ENCODE data around the gene NCK2.

Gene NCK2

DNA sequence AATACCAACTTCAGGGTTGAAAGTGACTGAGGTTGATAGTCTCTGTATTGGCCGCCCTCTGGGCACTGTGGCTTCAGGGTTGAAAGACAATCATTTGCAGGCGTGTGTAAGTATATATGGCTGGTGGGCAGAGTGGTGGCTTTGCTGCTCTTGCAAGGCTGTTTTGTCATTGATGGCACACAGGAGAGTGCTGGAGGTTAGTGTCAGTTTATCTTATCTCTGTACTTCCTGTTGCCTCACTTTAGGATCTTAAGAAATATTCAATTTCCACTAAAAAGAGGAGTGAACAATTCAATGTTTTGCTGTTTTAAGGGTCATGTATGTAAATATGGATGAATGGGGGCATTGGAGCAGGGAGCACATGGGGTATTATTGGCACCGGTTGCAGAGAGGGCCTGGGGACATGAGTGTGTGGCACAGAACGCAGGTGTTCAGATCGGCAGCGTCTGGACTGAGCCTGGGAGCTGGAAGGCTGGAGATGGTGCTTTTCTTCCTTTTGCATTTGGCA, 51.5 kb downstream of the NCK2 start:
- Histone ChIP-seq H2BK120ac (ENCODE audit: low read depth, low read length) (no peak overlapping the region), H4K91ac (ENCODE audit: low read depth, low read length, poor library complexity) (no peak overlapping the region), H3K4ac (ENCODE audit: low read length) (no peak overlapping the region), H3K4me3 (ENCODE audit: low read length in 2 of 2) (no peak overlapping the region), H3K27me3 (ENCODE audit: control insufficient read depth in 3 of 3, insufficient read depth in 3 of 3, low read depth in 1 of 3, low read length in 3 of 3) (no peaks in the 10 kb centered on the region), H3K9me3 (replicated peaks in 1 of 2; ENCODE audit: control insufficient read depth in 2 of 2, insufficient read depth in 1 of 2, low read depth in 1 of 2, low read length in 2 of 2) (peaks cover 0 to 23% of the 10 kb centered on the region in 2 donors), H3K23ac (ENCODE audit: low read depth, low read length, poor library complexity) (no peak overlapping the region), H2BK12ac (ENCODE audit: low read length) (no peak overlapping the region), H2BK15ac (ENCODE audit: low read length) (no peak overlapping the region), H3K36me3 (replicated peaks in 1 of 2; ENCODE audit: control insufficient read depth in 2 of 2, insufficient read depth in 2 of 2, low read length in 2 of 2) (peaks cover 0 to 7% of the 10 kb centered on the region in 2 donors), H3K27ac (replicated peaks; ENCODE audit: low read length) (no peak overlapping the region), H3K9ac (ENCODE audit: low read depth, low read length, poor library complexity) (no peak overlapping the region), H2AFZ (ENCODE audit: low read length) (no peak overlapping the region), H3K4me2 (ENCODE audit: insufficient read depth, low read length, poor library complexity, severe bottlenecking) (no peak overlapping the region), H4K8ac (ENCODE audit: low read depth, low read length) (no peak overlapping the region), H2BK5ac (ENCODE audit: low read length) (no peak overlapping the region), H3K18ac (ENCODE audit: low read length) (no peak overlapping the region), H2AK5ac (ENCODE audit: low read depth, low read length) (no peak overlapping the region), H3K14ac (ENCODE audit: low read length) (no peak overlapping the region), H3K4me1 (ENCODE audit: control insufficient read depth in 2 of 2, insufficient read depth in 1 of 2, low read depth in 1 of 2, low read length in 2 of 2) (peaks cover 6 to 9% of the 10 kb centered on the region in 2 donors), H3K79me1 (ENCODE audit: low read depth, low read length) (peaks cover 9% of the 10 kb centered on the region)
- no peak for DNase-seq (ENCODE audit: low spot score)
- WGBS, 2 donors (ENCODE audit: extremely low coverage in 2 of 2, insufficient read length in 2 of 2, insufficient replicate concordance in 1 of 2), result no CpG with 5 or more reads among the region's 6 CpGs

- no peak overlapping the region for H3K4me3 ChIP-seq (ENCODE audit: low read length in 2 of 2)
- no peaks in the 10 kb centered on the region for H3K27me3 ChIP-seq (ENCODE audit: control insufficient read depth in 3 of 3, insufficient read depth in 3 of 3, low read depth in 1 of 3, low read length in 3 of 3)
- H2BK15ac ChIP-seq (ENCODE audit: low read length), result no peak overlapping the region
- H3K9ac ChIP-seq (ENCODE audit: low read depth, low read length, poor library complexity), result no peak overlapping the region
- no peak overlapping the region for H2BK5ac ChIP-seq (ENCODE audit: low read length)
- H2AK5ac ChIP-seq (ENCODE audit: low read depth, low read length), result no peak overlapping the region
- H3K4ac ChIP-seq (ENCODE audit: low read length), result no peak overlapping the region
- H3K23ac ChIP-seq (ENCODE audit: low read depth, low read length, poor library complexity), result no peak overlapping the region
- H2BK12ac ChIP-seq (ENCODE audit: low read length), result no peak overlapping the region
- H3K14ac ChIP-seq (ENCODE audit: low read length), result no peak overlapping the region
- DNase-seq (ENCODE audit: low spot score), result no peak
- H3K4me2 ChIP-seq (ENCODE audit: insufficient read depth, low read length, poor library complexity, severe bottlenecking), result no peak overlapping the region
- peaks cover under 1 to 10% of the 10 kb centered on the region in 2 donors for H3K36me3 ChIP-seq (replicated peaks in 1 of 2; ENCODE audit: control insufficient read depth in 2 of 2, insufficient read depth in 2 of 2, low read length in 2 of 2)
- no peak overlapping the region for H2AFZ ChIP-seq (ENCODE audit: low read length)
- H3K79me1 ChIP-seq (ENCODE audit: low read depth, low read length), result peaks cover 10% of the 10 kb centered on the region
- no peak overlapping the region for H4K8ac ChIP-seq (ENCODE audit: low read depth, low read length)
- H3K4me1 ChIP-seq (ENCODE audit: control insufficient read depth in 2 of 2, insufficient read depth in 1 of 2, low read depth in 1 of 2, low read length in 2 of 2), result peaks cover 8 to 9% of the 10 kb centered on the region in 2 donors
- H2BK120ac ChIP-seq (ENCODE audit: low read depth, low read length), result no peak overlapping the region
- H3K18ac ChIP-seq (ENCODE audit: low read length), result no peak overlapping the region
- H3K9me3 ChIP-seq (replicated peaks in 1 of 2; ENCODE audit: control insufficient read depth in 2 of 2, insufficient read depth in 1 of 2, low read depth in 1 of 2, low read length in 2 of 2), result peaks cover 0 to 21% of the 10 kb centered on the region in 2 donors
- H4K91ac ChIP-seq (ENCODE audit: low read depth, low read length, poor library complexity), result no peak overlapping the region
- H3K27ac ChIP-seq (replicated peaks; ENCODE audit: low read length), result no peak overlapping the region
Measured at GRCh38 chr2:105796791-105797190, 52.1 kb downstream of the NCK2 start.

- H2BK5ac ChIP-seq (ENCODE audit: low read length), result no peak overlapping the region
- no peak overlapping the region for H2BK12ac ChIP-seq (ENCODE audit: low read length)
- H3K27ac ChIP-seq (replicated peaks; ENCODE audit: low read length), result no peak overlapping the region
- no peak overlapping the region for H3K23ac ChIP-seq (ENCODE audit: low read depth, low read length, poor library complexity)
- no peak overlapping the region for H3K14ac ChIP-seq (ENCODE audit: low read length)
- no peak overlapping the region for H3K9ac ChIP-seq (ENCODE audit: low read depth, low read length, poor library complexity)
- H2BK120ac ChIP-seq (ENCODE audit: low read depth, low read length), result no peak overlapping the region
- H4K91ac ChIP-seq (ENCODE audit: low read depth, low read length, poor library complexity), result no peak overlapping the region
- peaks cover 9% of the 10 kb centered on the region in 2 donors for H3K4me1 ChIP-seq (ENCODE audit: control insufficient read depth in 2 of 2, insufficient read depth in 1 of 2, low read depth in 1 of 2, low read length in 2 of 2)
- WGBS, 2 donors (ENCODE audit: extremely low coverage in 2 of 2, insufficient read length in 2 of 2, insufficient replicate concordance in 1 of 2), result no CpG with 5 or more reads among the region's 7 CpGs
- no peak overlapping the region for H3K18ac ChIP-seq (ENCODE audit: low read length)
- no peak overlapping the region for H4K8ac ChIP-seq (ENCODE audit: low read depth, low read length)
- no peak overlapping the region for H2AK5ac ChIP-seq (ENCODE audit: low read depth, low read length)
- peaks cover 0 to 21% of the 10 kb centered on the region in 2 donors for H3K9me3 ChIP-seq (replicated peaks in 1 of 2; ENCODE audit: control insufficient read depth in 2 of 2, insufficient read depth in 1 of 2, low read depth in 1 of 2, low read length in 2 of 2)
- H3K4me3 ChIP-seq (ENCODE audit: low read length in 2 of 2), result no peak overlapping the region
- H2AFZ ChIP-seq (ENCODE audit: low read length), result no peak overlapping the region
- H3K27me3 ChIP-seq (ENCODE audit: control insufficient read depth in 3 of 3, insufficient read depth in 3 of 3, low read depth in 1 of 3, low read length in 3 of 3), result no peaks in the 10 kb centered on the region
- peaks cover 12% of the 10 kb centered on the region for H3K79me1 ChIP-seq (ENCODE audit: low read depth, low read length)
- no peak overlapping the region for H3K4me2 ChIP-seq (ENCODE audit: insufficient read depth, low read length, poor library complexity, severe bottlenecking)
- DNase-seq (ENCODE audit: low spot score), result no peak
- H3K4ac ChIP-seq (ENCODE audit: low read length), result no peak overlapping the region
- peaks cover 4 to 15% of the 10 kb centered on the region in 2 donors for H3K36me3 ChIP-seq (replicated peaks in 1 of 2; ENCODE audit: control insufficient read depth in 2 of 2, insufficient read depth in 2 of 2, low read length in 2 of 2)
- H2BK15ac ChIP-seq (ENCODE audit: low read length), result no peak overlapping the region
Measured at GRCh38 chr2:105797298-105797819, 52.6 kb downstream of the NCK2 start.

- no peak overlapping the region for H3K27ac ChIP-seq (replicated peaks; ENCODE audit: low read length)
- H3K18ac ChIP-seq (ENCODE audit: low read length), result no peak overlapping the region
- H2BK120ac ChIP-seq (ENCODE audit: low read depth, low read length), result no peak overlapping the region
- peaks cover 4 to 12% of the 10 kb centered on the region in 2 donors for H3K4me1 ChIP-seq (ENCODE audit: control insufficient read depth in 2 of 2, insufficient read depth in 1 of 2, low read depth in 1 of 2, low read length in 2 of 2)
- no peak overlapping the region for H3K23ac ChIP-seq (ENCODE audit: low read depth, low read length, poor library complexity)
- no peak overlapping the region for H4K91ac ChIP-seq (ENCODE audit: low read depth, low read length, poor library complexity)
- H3K4me3 ChIP-seq (ENCODE audit: low read length in 2 of 2), result no peak overlapping the region
- H2AFZ ChIP-seq (ENCODE audit: low read length), result no peak overlapping the region
- DNase-seq (ENCODE audit: low spot score), result no peak
- H3K4me2 ChIP-seq (ENCODE audit: insufficient read depth, low read length, poor library complexity, severe bottlenecking), result no peak overlapping the region
- H2BK15ac ChIP-seq (ENCODE audit: low read length), result no peak overlapping the region
- H3K36me3 ChIP-seq (replicated peaks in 1 of 2; ENCODE audit: control insufficient read depth in 2 of 2, insufficient read depth in 2 of 2, low read length in 2 of 2), result peaks cover 4 to 19% of the 10 kb centered on the region in 2 donors
- peaks cover 0 to 11% of the 10 kb centered on the region in 2 donors for H3K9me3 ChIP-seq (replicated peaks in 1 of 2; ENCODE audit: control insufficient read depth in 2 of 2, insufficient read depth in 1 of 2, low read depth in 1 of 2, low read length in 2 of 2)
- no peak overlapping the region for H3K14ac ChIP-seq (ENCODE audit: low read length)
- H3K79me1 ChIP-seq (ENCODE audit: low read depth, low read length), result peaks cover 3% of the 10 kb centered on the region
- no peaks in the 10 kb centered on the region for H3K27me3 ChIP-seq (ENCODE audit: control insufficient read depth in 3 of 3, insufficient read depth in 3 of 3, low read depth in 1 of 3, low read length in 3 of 3)
- no peak overlapping the region for H2BK5ac ChIP-seq (ENCODE audit: low read length)
- no peak overlapping the region for H2BK12ac ChIP-seq (ENCODE audit: low read length)
- H4K8ac ChIP-seq (ENCODE audit: low read depth, low read length), result no peak overlapping the region
- H2AK5ac ChIP-seq (ENCODE audit: low read depth, low read length), result no peak overlapping the region
- no peak overlapping the region for H3K9ac ChIP-seq (ENCODE audit: low read depth, low read length, poor library complexity)
- no peak overlapping the region for H3K4ac ChIP-seq (ENCODE audit: low read length)
- no CpG with 5 or more reads among the region's 2 CpGs for WGBS, 2 donors (ENCODE audit: extremely low coverage in 2 of 2, insufficient read length in 2 of 2, insufficient replicate concordance in 1 of 2)
Measured at GRCh38 chr2:105798595-105798994, 53.9 kb downstream of the NCK2 start.
